MM.1S (cell line): ENCODE data around the gene FUT8.

Experiments used
- EZH2 ChIP-seq: fragments of 300-600 bp; sonication (generic); optimal IDR thresholded peaks from 2 replicates; pipeline ENCODE3; 2017; ENCODE audit warnings: low read depth, mild to moderate bottlenecking, antibody characterized with exemption, low read length, mixed read lengths
- EZH2phosphoT487 ChIP-seq: fragments of 300-600 bp; sonication (generic); IDR thresholded peaks from 2 replicates; pipeline ENCODE4 v1.6.1; 2018; ENCODE audit warnings: antibody characterized with exemption, low read length
- TF ChIP-seq, protein P1 (sequence below): fragments of 300-600 bp; sonication (generic); IDR thresholded peaks from 2 replicates; pipeline ENCODE4 v1.5.1; 2016; ENCODE audit warnings: antibody characterized with exemption, low read length, mixed read lengths

DNA sequence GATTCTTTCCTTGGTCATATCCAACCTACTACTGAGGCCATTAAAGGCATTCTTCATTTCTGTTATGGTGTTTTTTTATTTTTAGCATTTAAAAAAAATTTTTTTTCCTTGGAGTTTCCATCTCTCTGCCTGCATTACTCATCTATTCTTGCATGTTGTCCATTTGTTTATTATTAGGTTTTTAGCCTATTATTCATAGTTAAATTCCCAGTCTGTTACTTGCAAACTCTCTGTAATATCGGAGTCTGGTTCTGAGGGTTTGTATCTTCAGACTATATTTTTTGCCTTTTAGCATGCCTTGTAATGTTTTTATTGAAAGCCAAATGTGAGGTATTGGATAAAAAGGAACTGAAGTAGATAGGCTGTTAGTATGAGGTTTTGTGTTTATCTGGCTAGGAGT lies 284.3 kb downstream of the FUT8 start:
- TF ChIP-seq, protein P1, sequence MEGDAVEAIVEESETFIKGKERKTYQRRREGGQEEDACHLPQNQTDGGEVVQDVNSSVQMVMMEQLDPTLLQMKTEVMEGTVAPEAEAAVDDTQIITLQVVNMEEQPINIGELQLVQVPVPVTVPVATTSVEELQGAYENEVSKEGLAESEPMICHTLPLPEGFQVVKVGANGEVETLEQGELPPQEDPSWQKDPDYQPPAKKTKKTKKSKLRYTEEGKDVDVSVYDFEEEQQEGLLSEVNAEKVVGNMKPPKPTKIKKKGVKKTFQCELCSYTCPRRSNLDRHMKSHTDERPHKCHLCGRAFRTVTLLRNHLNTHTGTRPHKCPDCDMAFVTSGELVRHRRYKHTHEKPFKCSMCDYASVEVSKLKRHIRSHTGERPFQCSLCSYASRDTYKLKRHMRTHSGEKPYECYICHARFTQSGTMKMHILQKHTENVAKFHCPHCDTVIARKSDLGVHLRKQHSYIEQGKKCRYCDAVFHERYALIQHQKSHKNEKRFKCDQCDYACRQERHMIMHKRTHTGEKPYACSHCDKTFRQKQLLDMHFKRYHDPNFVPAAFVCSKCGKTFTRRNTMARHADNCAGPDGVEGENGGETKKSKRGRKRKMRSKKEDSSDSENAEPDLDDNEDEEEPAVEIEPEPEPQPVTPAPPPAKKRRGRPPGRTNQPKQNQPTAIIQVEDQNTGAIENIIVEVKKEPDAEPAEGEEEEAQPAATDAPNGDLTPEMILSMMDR = no peak
- TF ChIP-seq EZH2 (no peak), EZH2phosphoT487 (no peak)
